ENCODE measurements around the gene OR6C75. TPM values are rescaled to one million over a fixed set of nuclear protein-coding genes. Genes with fewer than 3 reads are reported as not detected.
"Not testable (repeated sequence)": the region's sequence is repeated elsewhere in the genome, so short reads cannot be mapped to it uniquely, and the experiment has no call there.

The OR6C75 gene
- total and polyA plus RNA-seq, 8 donors = not detected

GRCh38 chr12:55392032-55392795 lies 29.4 kb downstream of the OR6C75 start:
- DNase-seq (peak in 3 of 6 donors; percentile 7 to 29 (median 18)), ATAC-seq (no peak), FAIRE-seq (no peak)
- Histone ChIP-seq H3K4me3 (no peak overlapping the region), H3K4me1 (no peaks in the 10 kb centered on the region), H3K9me3 (no peaks in the 10 kb centered on the region), H3K27me3 (no peaks in the 10 kb centered on the region), H3K36me3 (no peaks in the 10 kb centered on the region), H3K27ac (no peak overlapping the region)
- no peak for TF ChIP-seq CTCF (IDR thresholded peaks at IDR 0.05)
- intact Hi-C loops (cut with DNase I) = no loop called here
- WGBS, 2 donors = 88 to 91% methylated on average over 22 to 23 of the region's 23 CpGs

GRCh38 chr12:55396326-55396725 lies 33.6 kb downstream of the OR6C75 start:
- FAIRE-seq = no peak
- DNase-seq = no peak
- H3K36me3 ChIP-seq = no peaks in the 10 kb centered on the region
- WGBS, 2 donors = 72 to 86% methylated on average over 1 of the region's 1 CpG
- no peak overlapping the region for H3K4me3 ChIP-seq
- no peaks in the 10 kb centered on the region for H3K27me3 ChIP-seq
- ATAC-seq = no peak
- TF ChIP-seq CTCF (IDR thresholded peaks at IDR 0.05) = no peak
- intact Hi-C loops (cut with DNase I) = no loop called here
- H3K27ac ChIP-seq = no peak overlapping the region
- H3K4me1 ChIP-seq = no peaks in the 10 kb centered on the region
- H3K9me3 ChIP-seq = no peaks in the 10 kb centered on the region

- ATAC-seq (no peak), DNase-seq (no peak), FAIRE-seq (no peak)
- Histone ChIP-seq H3K36me3 (no peaks in the 10 kb centered on the region), H3K27me3 (no peaks in the 10 kb centered on the region), H3K4me3 (no peak within 1 kb of the TSS), H3K9me3 (no peaks in the 10 kb centered on the region), H3K4me1 (no peaks in the 10 kb centered on the region), H3K27ac (no peak within 1 kb of the TSS)
- WGBS, 2 donors = 84 to 92% methylated on average over 1 of the region's 1 CpG
- no peak for TF ChIP-seq CTCF (IDR thresholded peaks at IDR 0.05)
- intact Hi-C loops (cut with DNase I) = no loop called here
Observed at GRCh38 chr12:55400229-55400628, 37.5 kb downstream of the OR6C75 start, which contains the start of gene OR6C65. OR6C65 (plus strand) TSS chr12:55400529; CDS start chr12:55400529, 0 bp downstream.

- no peaks in the 10 kb centered on the region for H3K36me3 ChIP-seq
- WGBS, 2 donors = 75 to 77% methylated on average over 1 of the region's 1 CpG
- no peak overlapping the region for H3K4me3 ChIP-seq
- H3K27me3 ChIP-seq = no peaks in the 10 kb centered on the region
- no peak for FAIRE-seq
- intact Hi-C loops (cut with DNase I) = no loop called here
- TF ChIP-seq CTCF (IDR thresholded peaks at IDR 0.05) = no peak
- H3K27ac ChIP-seq = no peak overlapping the region
- ATAC-seq = no peak
- H3K9me3 ChIP-seq = no peaks in the 10 kb centered on the region
- DNase-seq = no peak
- H3K4me1 ChIP-seq = no peaks in the 10 kb centered on the region
Observed at GRCh38 chr12:55407866-55408265, 45.1 kb downstream of the OR6C75 start.

GRCh38 chr12:55409133-55409532 lies 46.4 kb downstream of the OR6C75 start:
- intact Hi-C loops (cut with DNase I); H3K27me3 ChIP-seq; H3K4me1 ChIP-seq; ATAC-seq; H3K4me3 ChIP-seq; H3K36me3 ChIP-seq; H3K9me3 ChIP-seq; FAIRE-seq; H3K27ac ChIP-seq; DNase-seq: not testable (repeated sequence)
- 90 to 97% methylated on average over 1 of the region's 1 CpG for WGBS, 2 donors

- H3K4me1 ChIP-seq; H3K9me3 ChIP-seq; H3K4me3 ChIP-seq; H3K27me3 ChIP-seq; intact Hi-C loops (cut with DNase I); H3K27ac ChIP-seq; ATAC-seq; DNase-seq; H3K36me3 ChIP-seq; FAIRE-seq: not testable (repeated sequence)
- 92 to 94% methylated on average over 15 of the region's 15 CpGs for WGBS, 2 donors
Observed at GRCh38 chr12:55412138-55412537, 49.4 kb downstream of the OR6C75 start.

GRCh38 chr12:55413498-55414388 lies 51.0 kb downstream of the OR6C75 start:
- H3K36me3 ChIP-seq; FAIRE-seq; H3K27ac ChIP-seq; intact Hi-C loops (cut with DNase I); H3K4me3 ChIP-seq; H3K27me3 ChIP-seq; H3K4me1 ChIP-seq; H3K9me3 ChIP-seq: not testable (repeated sequence)
- WGBS, 2 donors = 71 to 97% methylated on average over 3 to 5 of the region's 6 CpGs
- ATAC-seq (peak; percentile 69 to 90 (median 77)), DNase-seq (peak in 1 of 6 donors; percentile 11)

GRCh38 chr12:55414396-55414823 lies 51.6 kb downstream of the OR6C75 start:
- H3K4me1 ChIP-seq; H3K4me3 ChIP-seq; H3K9me3 ChIP-seq; H3K36me3 ChIP-seq; FAIRE-seq; intact Hi-C loops (cut with DNase I); H3K27ac ChIP-seq; H3K27me3 ChIP-seq: not testable (repeated sequence)
- peak; percentile 46 to 68 (median 62) for ATAC-seq
- WGBS, 2 donors = 49% methylated on average over 11 of the region's 11 CpGs
- DNase-seq = peak in 2 of 6 donors; percentile 11 to 28

All from pancreas (tissue), 10 donors.